ENCODE measurements around the gene MYO7B. TPM values are rescaled to one million over a fixed set of nuclear protein-coding genes. Genes with fewer than 3 reads are reported as not detected.
"Not testable (repeated sequence)": the region's sequence is repeated elsewhere in the genome, so short reads cannot be mapped to it uniquely, and the experiment has no call there.

The MYO7B gene
- polyA plus RNA-seq, 1 donor from 2014 or later, result 1.1 TPM

DNA sequence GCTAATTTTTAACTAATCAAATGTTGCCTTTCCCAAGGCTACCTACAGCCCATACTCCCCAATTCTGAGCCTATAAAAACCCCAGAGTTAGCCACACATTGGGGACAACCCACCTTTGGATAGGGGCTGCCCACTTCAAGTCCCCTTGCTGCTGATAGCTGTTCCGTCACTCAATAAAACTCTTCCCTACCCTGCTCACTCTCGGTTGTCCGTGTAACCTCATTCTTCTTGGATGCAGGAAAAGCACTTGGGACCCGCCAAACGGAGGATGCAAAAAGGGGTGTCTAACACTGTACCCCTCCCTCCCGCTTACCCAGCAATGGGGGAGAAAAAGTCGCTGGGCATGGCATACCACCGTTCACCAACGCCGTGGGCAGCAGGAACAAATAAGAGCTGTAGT lies 21.4 kb upstream of the MYO7B start:
- no peak overlapping the region for H3K4me3 Mint-ChIP-seq
- H3K36me3 Mint-ChIP-seq, result peaks cover 13% of the 10 kb centered on the region
- no peaks in the 10 kb centered on the region for H3K27me3 Mint-ChIP-seq
- no peak overlapping the region for H3K27ac Mint-ChIP-seq
- peaks cover 41 to 50% (median 49%) of the 10 kb centered on the region in 3 donors for H3K4me1 Mint-ChIP-seq
- no peaks in the 10 kb centered on the region for H3K9me3 Mint-ChIP-seq

DNA sequence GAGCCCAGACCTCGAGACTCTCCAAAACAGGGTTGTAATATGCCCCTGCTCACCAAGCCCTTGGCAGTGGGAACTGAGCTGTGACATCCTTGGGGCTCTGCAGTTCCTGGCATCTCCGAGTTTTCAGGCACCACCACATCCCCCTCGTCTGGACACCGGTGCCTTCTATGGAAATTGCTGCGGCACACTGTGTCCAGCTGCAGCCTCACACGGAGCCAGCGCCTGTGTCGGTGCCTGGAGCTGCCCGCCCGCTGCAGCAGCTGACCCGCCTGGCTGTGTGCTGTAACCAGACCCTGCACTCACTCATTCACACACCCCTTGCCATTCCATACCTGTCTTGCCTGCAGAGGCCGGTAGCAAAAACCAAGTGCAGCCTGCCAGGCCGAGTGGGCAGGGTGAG lies 21.0 kb upstream of the MYO7B start:
- Mint-ChIP-seq H3K27ac (peak overlapping the region in 1 of 3 donors; percentile 52), H3K4me1 (peaks cover 41 to 50% (median 47%) of the 10 kb centered on the region in 3 donors), H3K9me3 (no peaks in the 10 kb centered on the region), H3K4me3 (peak overlapping the region in 1 of 4 donors; percentile 66), H3K27me3 (no peaks in the 10 kb centered on the region), H3K36me3 (peaks cover 13% of the 10 kb centered on the region)

DNA sequence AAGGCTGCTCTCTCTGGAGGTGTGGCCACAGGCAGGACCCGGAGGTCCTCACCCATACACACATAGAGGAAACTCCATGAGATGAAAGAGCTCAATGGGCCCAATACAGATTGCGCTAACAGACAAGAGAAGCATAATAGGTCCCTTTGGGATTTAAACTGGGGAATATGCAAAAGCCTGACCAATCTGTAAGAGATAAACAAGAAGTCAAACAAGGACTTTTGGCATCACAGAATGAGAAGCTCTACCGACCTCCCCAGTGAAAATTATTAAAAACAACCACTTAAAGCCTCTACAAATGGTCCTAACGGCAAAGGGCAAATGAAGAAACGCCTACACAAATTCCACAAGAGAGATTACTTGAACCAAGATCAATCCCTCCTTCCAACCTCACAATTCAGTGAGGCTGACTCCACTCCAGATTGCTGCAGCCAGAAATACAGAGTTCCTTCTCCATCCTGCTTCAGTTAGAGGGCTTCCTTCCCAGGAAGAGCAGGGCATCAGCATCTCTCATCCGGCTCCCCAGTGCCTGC lies 20.0 kb upstream of the MYO7B start:
- H3K36me3 Mint-ChIP-seq, result peaks cover 15% of the 10 kb centered on the region
- peak overlapping the region in 3 of 4 donors; percentile 49 to 68 (median 66) for H3K4me3 Mint-ChIP-seq
- H3K27ac Mint-ChIP-seq, result peak overlapping the region; percentile 46 to 70 (median 52)

DNA sequence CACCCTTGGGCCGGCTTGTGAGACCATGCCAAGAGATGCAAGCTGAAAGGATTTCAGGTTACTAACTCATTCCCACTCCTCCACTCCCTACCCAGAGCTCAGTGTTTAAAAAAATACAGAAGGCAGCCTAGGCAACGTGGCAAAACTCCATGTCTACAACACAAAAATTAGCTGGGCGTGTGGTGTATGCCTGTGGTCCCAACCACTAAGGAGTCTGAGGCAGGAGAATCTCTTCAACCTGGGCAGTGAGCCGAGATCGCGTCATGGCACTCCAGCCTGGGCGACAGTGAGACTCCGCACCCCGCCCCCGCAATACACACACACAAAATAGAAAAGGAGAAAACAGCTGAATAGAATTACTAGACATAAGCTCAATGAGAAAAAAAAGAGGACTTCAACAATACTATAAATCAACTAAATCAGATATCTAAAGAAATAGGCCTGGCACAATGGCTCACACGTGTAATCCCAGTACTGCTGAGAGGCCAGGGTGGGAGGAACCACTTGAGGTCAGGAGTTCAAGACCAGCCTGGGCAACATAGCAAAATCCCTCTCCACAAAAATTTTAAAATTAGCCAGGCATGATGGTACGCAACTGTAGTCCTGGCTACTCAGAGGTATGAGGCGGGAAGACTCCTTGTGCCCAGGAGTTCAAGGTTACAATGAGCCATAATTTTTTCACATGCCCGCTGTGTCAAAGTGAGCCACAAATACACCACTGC lies 19.3 kb upstream of the MYO7B start:
- peaks cover 36 to 42% (median 36%) of the 10 kb centered on the region in 3 donors for H3K4me1 Mint-ChIP-seq
- H3K27me3 Mint-ChIP-seq, result no peaks in the 10 kb centered on the region
- H3K27ac Mint-ChIP-seq, result peak overlapping the region; percentile 46 to 70 (median 52)
- no peaks in the 10 kb centered on the region for H3K9me3 Mint-ChIP-seq
- peak overlapping the region in 2 of 4 donors; percentile 54 to 81 for H3K4me3 Mint-ChIP-seq
- H3K36me3 Mint-ChIP-seq, result peaks cover 15% of the 10 kb centered on the region

More for the DNA sequence above, 20.0 kb upstream of the MYO7B start:
- H3K9me3 Mint-ChIP-seq, result no peaks in the 10 kb centered on the region
- H3K27me3 Mint-ChIP-seq, result no peaks in the 10 kb centered on the region
- H3K4me1 Mint-ChIP-seq, result peaks cover 40 to 46% (median 41%) of the 10 kb centered on the region in 3 donors

DNA sequence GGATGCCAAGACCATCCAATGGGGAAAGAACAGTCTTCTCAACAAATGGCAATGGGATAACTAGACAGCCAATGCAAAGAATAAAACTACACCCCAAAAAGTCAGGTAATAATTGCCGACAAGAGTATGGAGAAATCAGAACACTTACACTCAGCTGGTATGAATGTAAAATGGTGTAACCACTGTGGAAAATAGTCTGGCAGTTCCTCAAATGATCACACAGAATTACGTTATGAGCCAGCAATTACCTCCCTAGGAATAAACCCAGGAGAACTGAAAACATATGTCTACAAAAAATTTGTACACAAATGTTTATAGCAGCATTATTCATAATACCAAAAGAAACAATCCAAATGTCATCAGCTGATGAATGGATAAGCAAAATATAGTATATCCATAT lies 18.0 kb upstream of the MYO7B start:
- H3K4me1 Mint-ChIP-seq, result peaks cover 25 to 38% (median 30%) of the 10 kb centered on the region in 3 donors
- H3K4me3 Mint-ChIP-seq, result no peak overlapping the region
- H3K27ac Mint-ChIP-seq, result no peak overlapping the region
- no peaks in the 10 kb centered on the region for H3K9me3 Mint-ChIP-seq
- no peaks in the 10 kb centered on the region for H3K27me3 Mint-ChIP-seq
- peaks cover 18% of the 10 kb centered on the region for H3K36me3 Mint-ChIP-seq

DNA sequence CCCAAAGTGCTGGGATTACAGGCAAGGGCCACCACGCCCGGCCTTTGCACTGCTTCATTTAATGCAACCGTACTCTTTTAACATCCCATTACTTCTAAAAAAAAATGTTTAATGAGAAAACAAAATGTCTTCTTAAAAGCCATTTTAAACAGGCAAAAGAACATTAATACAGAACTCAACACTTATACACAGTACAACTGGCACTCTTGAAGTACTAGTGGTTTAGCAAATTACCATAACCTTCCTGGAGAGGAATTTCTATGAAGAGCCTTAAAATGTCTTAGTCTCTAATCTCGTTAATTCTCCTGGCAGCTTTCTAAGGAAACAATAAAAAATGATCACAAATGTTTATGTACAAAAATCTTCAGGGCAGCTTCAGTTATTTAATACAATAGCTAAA lies 15.1 kb upstream of the MYO7B start:
- Mint-ChIP-seq H3K36me3 (peaks cover 16% of the 10 kb centered on the region), H3K9me3 (no peaks in the 10 kb centered on the region), H3K4me1 (peaks cover 23 to 36% (median 29%) of the 10 kb centered on the region in 3 donors), H3K4me3 (no peak overlapping the region), H3K27ac (no peak overlapping the region), H3K27me3 (no peaks in the 10 kb centered on the region)

DNA sequence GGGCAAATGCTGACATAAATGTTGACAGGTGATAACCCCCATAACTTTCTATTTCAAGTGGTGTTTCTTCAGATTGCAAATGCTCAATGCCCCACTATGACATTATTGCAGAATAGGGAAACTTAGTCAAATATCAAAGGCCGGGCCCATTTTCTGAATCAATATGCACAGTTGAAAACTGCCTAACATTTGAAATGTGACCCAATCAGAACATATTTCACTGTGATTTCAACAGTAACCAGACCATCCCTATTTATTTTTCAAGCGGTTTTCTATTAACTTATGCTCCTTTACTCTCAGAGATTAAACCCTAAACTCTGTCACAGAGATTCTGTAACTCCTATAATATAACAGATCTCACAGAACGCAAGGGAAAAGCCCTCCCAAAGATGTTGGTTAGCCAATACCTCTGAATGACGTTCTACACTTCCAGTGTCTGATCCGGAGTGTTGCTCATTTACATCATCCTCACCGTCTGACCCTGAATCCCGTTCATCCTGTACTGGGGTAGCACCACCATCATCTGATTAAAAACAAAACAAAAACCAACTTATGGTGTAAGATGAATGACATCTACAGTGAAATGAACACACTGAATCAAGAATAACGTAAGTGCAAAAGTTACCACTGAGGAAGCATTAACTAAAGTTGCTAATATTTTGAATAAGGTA lies 12.1 kb upstream of the MYO7B start:
- Mint-ChIP-seq H3K27me3 (no peaks in the 10 kb centered on the region), H3K27ac (peak overlapping the region in 2 of 3 donors; percentile 21 to 45), H3K36me3 (peaks cover 5% of the 10 kb centered on the region), H3K4me1 (peaks cover 27 to 32% (median 29%) of the 10 kb centered on the region in 3 donors), H3K4me3 (peak overlapping the region in 3 of 4 donors; percentile 71 to 74 (median 72)), H3K9me3 (no peaks in the 10 kb centered on the region)

DNA sequence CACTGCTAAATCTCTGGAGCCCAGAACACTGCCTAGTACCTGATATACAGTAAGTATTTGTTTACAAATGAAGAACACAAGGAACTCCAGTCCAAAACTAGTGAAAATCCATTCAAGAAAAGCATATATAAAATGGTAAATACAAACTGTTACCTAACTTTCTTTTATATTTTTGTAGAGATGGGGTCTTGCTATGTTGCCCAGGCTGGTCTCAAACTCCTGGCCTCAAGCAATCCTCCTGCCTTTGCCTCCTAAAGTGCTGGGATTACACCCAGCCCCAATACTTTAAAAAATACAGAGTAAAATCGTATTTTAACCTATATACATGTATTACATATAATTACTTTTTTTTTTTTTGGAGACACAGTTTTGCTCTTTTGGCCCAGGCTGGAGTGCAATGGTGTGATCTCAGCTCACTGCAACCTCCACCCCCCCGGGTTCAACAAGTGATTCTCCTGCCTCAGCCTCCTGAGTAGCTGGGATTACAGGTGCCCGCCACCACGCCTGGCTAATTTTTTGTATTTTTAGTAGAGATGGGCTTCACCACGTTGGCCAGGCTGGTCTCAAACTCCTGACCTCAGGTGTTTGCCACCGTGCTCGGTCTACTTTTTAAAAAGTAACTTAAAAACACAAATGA lies 11.2 kb upstream of the MYO7B start:
- H3K27me3 Mint-ChIP-seq, H3K9me3 Mint-ChIP-seq, H3K36me3 Mint-ChIP-seq: not testable (repeated sequence)
- Mint-ChIP-seq H3K27ac (peak overlapping the region in 1 of 3 donors; percentile 21), H3K4me1 (peaks cover 27 to 32% (median 29%) of the 10 kb centered on the region in 3 donors), H3K4me3 (peak overlapping the region in 3 of 4 donors; percentile 71 to 74 (median 72))

DNA sequence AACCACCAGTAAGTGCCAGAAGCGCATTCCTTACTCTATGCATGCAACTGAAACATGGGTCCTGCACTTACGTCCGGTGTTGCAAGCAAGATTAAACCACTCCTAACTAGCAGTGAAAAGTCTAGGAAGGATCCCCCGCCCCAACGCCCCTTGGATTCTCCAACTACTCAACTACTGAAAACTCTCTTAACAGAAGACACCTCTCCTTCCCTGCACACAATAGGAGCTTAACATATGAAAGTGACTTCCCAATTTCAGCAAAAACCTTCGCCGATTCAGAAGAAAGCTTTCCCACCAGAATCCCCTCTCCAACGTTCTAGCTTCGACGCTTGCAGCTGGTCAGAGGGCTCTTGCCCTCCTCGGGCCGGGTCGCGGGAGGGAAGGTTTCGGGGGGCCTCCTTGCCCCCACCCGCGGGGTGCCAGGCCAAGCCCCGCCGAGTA lies 9.8 kb upstream of the MYO7B start:
- peak overlapping the region; percentile 96 to 100 (median 98) for H3K4me3 Mint-ChIP-seq
- no peaks in the 10 kb centered on the region for H3K27me3 Mint-ChIP-seq
- H3K36me3 Mint-ChIP-seq, result peaks cover 3% of the 10 kb centered on the region
- peaks cover 23 to 26% (median 26%) of the 10 kb centered on the region in 3 donors for H3K4me1 Mint-ChIP-seq
- H3K27ac Mint-ChIP-seq, result peak overlapping the region; percentile 99 to 100 (median 100)
- H3K9me3 Mint-ChIP-seq, result peaks cover 0 to 2% (median 0%) of the 10 kb centered on the region in 3 donors

DNA sequence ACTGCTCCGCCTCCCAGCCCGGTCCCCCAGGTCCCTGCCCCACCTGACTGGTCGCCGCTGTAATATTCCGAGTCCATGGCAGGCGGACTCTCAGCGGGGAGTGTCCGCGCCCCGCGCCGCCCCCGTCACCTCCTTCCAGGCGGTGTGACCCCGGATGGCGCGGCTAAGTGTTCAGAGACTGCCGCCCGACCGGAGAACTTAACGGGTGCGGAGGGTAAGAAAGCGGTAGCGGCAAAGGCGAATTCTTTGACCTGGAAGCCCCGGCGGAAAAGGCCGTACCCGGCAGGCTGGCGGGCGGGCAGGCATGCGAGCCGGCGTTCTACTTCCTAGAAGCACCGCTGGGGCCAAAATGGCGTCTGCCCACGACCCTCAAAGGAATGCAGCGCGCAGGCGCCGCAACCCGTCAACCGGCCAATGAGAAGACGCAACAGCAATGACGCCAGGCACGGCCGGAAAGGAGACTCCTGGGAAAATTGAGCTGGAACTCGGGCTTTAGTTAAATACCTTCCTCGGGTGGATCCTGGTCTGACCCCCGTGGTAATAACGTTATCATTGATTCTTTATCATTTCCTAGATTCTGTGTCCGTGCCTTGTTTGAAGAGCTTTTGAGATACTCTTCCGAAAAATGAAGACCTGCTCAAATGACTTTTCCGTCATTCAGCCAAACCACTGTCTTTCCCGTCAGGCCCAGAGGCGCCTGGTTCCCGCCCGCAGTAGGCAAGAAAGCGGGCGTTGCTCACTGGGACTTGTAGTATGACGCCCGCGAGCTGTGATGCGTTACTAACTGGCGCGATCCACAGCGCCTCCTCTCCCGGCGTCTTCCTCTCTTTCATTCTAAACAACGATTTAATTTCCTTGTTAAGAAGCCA lies 9.1 kb upstream of the MYO7B start, which contains the start of gene IWS1:
IWS1 (minus strand) TSS at position 358 of the 869 bp plus-strand sequence; CDS start at position 77, 281 bp downstream.
- Mint-ChIP-seq H3K27me3 (no peaks in the 10 kb centered on the region), H3K9me3 (peaks cover 0 to 2% (median 0%) of the 10 kb centered on the region in 3 donors), H3K4me3 (peak within 1 kb of the TSS; percentile 96 to 100 (median 98)), H3K27ac (peak within 1 kb of the TSS; percentile 99 to 100 (median 100)), H3K4me1 (peaks cover 23 to 26% (median 25%) of the 10 kb centered on the region in 3 donors), H3K36me3 (peaks cover 3% of the 10 kb centered on the region)

DNA sequence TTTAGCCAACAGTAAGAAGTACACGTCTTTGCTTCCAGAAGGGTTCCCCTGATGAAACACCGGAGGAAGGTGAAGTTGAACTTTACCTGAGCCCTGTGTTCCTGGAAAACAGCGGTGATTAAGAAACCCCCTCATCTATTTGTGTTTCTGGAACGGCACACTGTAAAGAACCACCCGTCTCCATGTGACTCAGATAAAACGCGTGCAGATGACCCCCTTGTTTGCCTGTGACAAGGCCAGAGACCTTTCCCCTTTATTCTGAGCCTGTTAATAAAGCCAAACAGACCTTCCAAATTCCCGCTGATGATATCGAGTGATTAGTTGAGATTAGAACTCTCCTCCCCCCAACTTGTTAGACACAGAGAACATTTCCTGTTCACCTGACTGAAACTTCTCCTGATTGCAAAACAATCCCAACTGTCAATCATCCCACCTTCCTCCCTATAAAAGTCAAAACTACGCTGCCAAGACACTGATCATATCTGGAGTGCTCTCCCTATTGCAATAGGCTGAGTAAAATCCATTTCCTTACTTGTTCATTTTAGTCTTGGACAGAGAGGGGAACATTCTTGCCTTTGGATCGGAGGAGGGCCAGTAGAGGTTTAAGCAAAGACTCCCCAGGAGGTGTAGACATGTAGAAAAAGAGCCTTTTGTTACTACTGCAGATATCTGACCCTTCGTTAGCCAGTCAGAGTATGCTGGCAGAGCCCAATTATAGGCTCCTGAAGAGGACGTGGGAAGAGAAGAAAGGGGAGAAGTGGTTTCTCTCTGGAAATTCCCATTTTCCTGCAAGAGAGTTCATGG lies 8.3 kb upstream of the MYO7B start:
- no peaks in the 10 kb centered on the region for H3K27me3 Mint-ChIP-seq
- H3K36me3 Mint-ChIP-seq, result no peaks in the 10 kb centered on the region
- H3K4me1 Mint-ChIP-seq, result peaks cover 20 to 25% (median 23%) of the 10 kb centered on the region in 3 donors
- peaks cover 0 to 2% (median 0%) of the 10 kb centered on the region in 3 donors for H3K9me3 Mint-ChIP-seq
- peak overlapping the region; percentile 99 to 100 (median 100) for H3K27ac Mint-ChIP-seq
- peak overlapping the region; percentile 96 to 100 (median 98) for H3K4me3 Mint-ChIP-seq

DNA sequence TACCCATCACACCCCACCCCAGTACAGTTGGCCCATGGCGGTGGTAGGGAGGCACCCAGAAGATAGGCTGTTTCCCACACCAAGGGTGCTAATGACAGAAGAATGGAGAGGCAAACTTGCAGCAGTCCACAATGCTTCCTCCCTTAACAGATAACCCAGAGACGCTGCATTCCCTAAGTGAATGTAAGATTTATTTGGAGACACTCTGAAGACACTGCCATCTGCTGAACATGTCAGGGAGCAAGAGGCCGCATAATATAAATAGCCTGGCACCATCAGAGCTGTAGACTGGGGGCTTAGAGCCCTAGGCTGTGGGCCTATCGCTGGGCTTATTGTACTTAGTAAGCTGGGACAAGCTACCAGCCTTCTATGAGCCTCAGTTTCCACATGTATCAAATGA lies 7.0 kb upstream of the MYO7B start:
- no peaks in the 10 kb centered on the region for H3K27me3 Mint-ChIP-seq
- H3K4me1 Mint-ChIP-seq, result peaks cover 17 to 24% (median 18%) of the 10 kb centered on the region in 3 donors
- no peaks in the 10 kb centered on the region for H3K36me3 Mint-ChIP-seq
- peaks cover 0 to 2% (median 0%) of the 10 kb centered on the region in 3 donors for H3K9me3 Mint-ChIP-seq
- peak overlapping the region in 1 of 4 donors; percentile 100 for H3K4me3 Mint-ChIP-seq
- H3K27ac Mint-ChIP-seq, result peak overlapping the region in 1 of 3 donors; percentile 49

DNA sequence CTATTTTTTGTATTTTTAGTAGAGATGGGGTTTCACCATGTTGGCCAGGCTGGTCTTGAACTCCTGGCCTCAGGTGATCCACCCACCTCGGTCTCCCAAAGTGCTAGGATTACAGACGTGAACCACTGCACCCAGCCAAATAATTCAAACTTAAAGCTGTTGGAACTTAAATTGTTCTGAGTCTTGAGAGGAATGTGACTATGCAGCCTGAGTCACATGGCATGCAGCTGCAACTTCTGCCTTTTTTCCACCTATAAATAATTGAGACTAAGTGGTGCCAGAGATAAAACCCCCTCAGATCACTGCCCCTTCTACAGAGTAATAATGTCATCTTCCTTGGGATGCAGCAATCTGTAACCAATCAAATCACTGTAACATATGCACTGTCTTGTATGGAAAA lies 6.1 kb upstream of the MYO7B start:
- not testable (repeated sequence) for H3K4me3 Mint-ChIP-seq, H3K27me3 Mint-ChIP-seq, H3K9me3 Mint-ChIP-seq, H3K27ac Mint-ChIP-seq, H3K36me3 Mint-ChIP-seq
- peaks cover 12 to 18% (median 13%) of the 10 kb centered on the region in 3 donors for H3K4me1 Mint-ChIP-seq
